MM.1S (cell line): Measurements from ENCODE around the gene HYAL2.

Experiments
- DNase-seq: peaks from one replicate; pipeline ENCODE4 v3.0.0-alpha.2; 2015
- H2AFZ ChIP-seq: fragments of 300-600 bp; sonication (generic); 2 replicates; pipeline ENCODE4 v1.6.0; 2016; ENCODE audit warnings: antibody characterized with exemption, low read length
- H3F3A ChIP-seq: fragments of 300-600 bp; sonication (generic); 2 replicates; pipeline ENCODE4 v1.6.1; 2016; ENCODE audit warnings: mild to moderate bottlenecking, antibody characterized with exemption, low read length, moderate library complexity, mixed read lengths; ENCODE audit not compliant: insufficient read depth
- H3K27ac ChIP-seq: fragments of 300-600 bp; sonication (generic); 2 replicates; pipeline ENCODE4 v1.5.1; 2016; ENCODE audit warnings: mild to moderate bottlenecking, low read length
- H3K27me3 ChIP-seq: fragments of 300-600 bp; sonication (generic); replicated peaks from 2 replicates; pipeline ENCODE4 v1.6.0; 2016; ENCODE audit warnings: low read length; ENCODE audit not compliant: insufficient read depth
- H3K36me3 ChIP-seq: fragments of 300-600 bp; sonication (generic); replicated peaks from 2 replicates; pipeline ENCODE4 v1.6.1; 2016; ENCODE audit warnings: mild to moderate bottlenecking, low read length, mixed read lengths; ENCODE audit not compliant: insufficient read depth
- H3K4me1 ChIP-seq: fragments of 300-600 bp; sonication (generic); 2 replicates; pipeline ENCODE4 v1.6.1; 2016; ENCODE audit warnings: low read length, mixed read lengths
- H3K4me2 ChIP-seq: fragments of 300-600 bp; sonication (generic); 2 replicates; pipeline ENCODE4 v1.6.0; 2016; ENCODE audit warnings: low read depth, low read length
- H3K4me3 ChIP-seq: fragments of 300-600 bp; sonication (generic); 2 replicates; pipeline ENCODE4 v1.5.1; 2016; ENCODE audit warnings: low read length, mixed read lengths
- H3K79me2 ChIP-seq: fragments of 300-600 bp; sonication (generic); 2 replicates; pipeline ENCODE4 v1.6.1; 2016; ENCODE audit warnings: mixed run types, low read length, mixed read lengths
- H3K9ac ChIP-seq: fragments of 300-600 bp; sonication (generic); 2 replicates; pipeline ENCODE4 v1.6.1; 2016; ENCODE audit warnings: low read length, mixed read lengths
- H3K9me2 ChIP-seq: fragments of 300-600 bp; sonication (generic); replicated peaks from 2 replicates; pipeline ENCODE4 v1.6.1; 2016; ENCODE audit warnings: mild to moderate bottlenecking, low read length, mixed read lengths; ENCODE audit not compliant: insufficient read depth
- H3K9me3 ChIP-seq: fragments of 300-600 bp; sonication (generic); replicated peaks from 2 replicates; pipeline ENCODE4 v1.6.1; 2016; ENCODE audit warnings: mild to moderate bottlenecking, low read length, mixed read lengths; ENCODE audit not compliant: insufficient read depth
- H4K20me1 ChIP-seq: fragments of 300-600 bp; sonication (generic); 2 replicates; pipeline ENCODE4 v1.6.1; 2016; ENCODE audit warnings: mild to moderate bottlenecking, low read length, moderate library complexity, mixed read lengths; ENCODE audit not compliant: insufficient read depth
- CTCF ChIP-seq: fragments of 300-600 bp; sonication (generic); IDR thresholded peaks from 2 replicates; pipeline ENCODE4 v1.5.1; 2016; ENCODE audit warnings: antibody characterized with exemption, low read length, mixed read lengths
- EZH2 ChIP-seq: fragments of 300-600 bp; sonication (generic); optimal IDR thresholded peaks from 2 replicates; pipeline ENCODE3; 2017; ENCODE audit warnings: low read depth, mild to moderate bottlenecking, antibody characterized with exemption, low read length, mixed read lengths
- EZH2phosphoT487 ChIP-seq: fragments of 300-600 bp; sonication (generic); IDR thresholded peaks from 2 replicates; pipeline ENCODE4 v1.6.1; 2018; ENCODE audit warnings: antibody characterized with exemption, low read length

HYAL2 gene

DNA sequence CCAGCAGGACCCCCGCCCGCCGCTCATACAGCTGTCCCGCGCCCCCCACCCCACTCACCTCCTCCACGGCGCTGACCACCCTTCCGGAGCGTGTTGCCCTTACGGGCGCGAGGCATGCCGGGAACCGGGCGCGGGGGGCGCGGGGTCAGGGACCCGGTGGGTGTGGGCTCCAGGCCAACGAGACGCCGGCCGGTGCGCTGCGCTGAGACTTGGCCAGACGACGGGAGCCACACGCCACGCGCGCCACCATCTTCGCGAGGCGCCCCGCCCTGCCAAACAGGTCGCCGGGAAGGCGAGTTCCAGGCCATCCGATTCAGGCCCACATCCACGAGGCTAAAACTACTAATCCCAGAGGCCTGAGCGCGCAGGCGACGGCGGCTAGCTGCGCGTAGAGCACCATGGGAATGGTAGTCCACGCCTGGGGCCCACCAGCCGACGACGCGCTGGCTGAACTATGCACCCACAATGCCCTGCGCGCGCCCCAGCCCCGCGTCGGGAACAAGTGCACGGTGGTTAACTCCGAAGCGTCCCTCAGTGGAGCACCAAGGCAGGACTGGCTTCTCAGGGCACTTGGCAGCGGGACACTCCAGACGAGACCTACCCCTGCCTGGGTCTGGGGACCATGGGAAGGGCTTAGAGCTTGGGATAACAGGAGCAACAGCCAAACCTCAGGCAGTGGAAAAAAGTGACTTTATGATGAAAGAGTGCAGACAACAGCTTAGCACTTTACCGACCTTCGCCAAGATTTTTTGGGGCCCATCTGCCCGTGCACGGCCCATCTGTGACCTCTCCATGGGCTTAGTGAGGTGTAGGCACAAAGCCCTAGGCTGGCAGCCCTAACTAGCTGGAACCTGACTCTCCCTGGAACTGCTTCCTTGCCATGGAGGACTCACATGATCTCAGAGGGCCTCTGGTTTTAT lies 30.1 kb downstream of the HYAL2 start, which contains the start of gene IFRD2:
Gene IFRD2 (minus strand): TSS at position 271 of the 920 bp plus-strand sequence. CDS start 155 bp downstream, at position 116.
- peak within 1 kb of the TSS; percentile 95 for H3K9ac ChIP-seq
- no peaks in the 10 kb centered on the region for H3K9me3 ChIP-seq
- no peaks in the 10 kb centered on the region for H3F3A ChIP-seq
- no peaks in the 10 kb centered on the region for H4K20me1 ChIP-seq
- H3K9me2 ChIP-seq = no peaks in the 10 kb centered on the region
- peak within 1 kb of the TSS; percentile 100 for H3K4me3 ChIP-seq
- DNase-seq = peak; percentile 99
- peak within 1 kb of the TSS; percentile 82 for H2AFZ ChIP-seq
- H3K4me1 ChIP-seq = peaks cover 5% of the 10 kb centered on the region; the same call in 1 of the 2 replicates
- peaks cover 40% of the 10 kb centered on the region for H3K79me2 ChIP-seq
- H3K36me3 ChIP-seq = peaks cover 15% of the 10 kb centered on the region
- H3K4me2 ChIP-seq = peak within 1 kb of the TSS; percentile 97
- peak within 1 kb of the TSS; percentile 38; the same call in 1 of the 2 replicates for H3K27ac ChIP-seq
- H3K27me3 ChIP-seq = no peaks in the 10 kb centered on the region
- no peak for TF ChIP-seq CTCF

DNA sequence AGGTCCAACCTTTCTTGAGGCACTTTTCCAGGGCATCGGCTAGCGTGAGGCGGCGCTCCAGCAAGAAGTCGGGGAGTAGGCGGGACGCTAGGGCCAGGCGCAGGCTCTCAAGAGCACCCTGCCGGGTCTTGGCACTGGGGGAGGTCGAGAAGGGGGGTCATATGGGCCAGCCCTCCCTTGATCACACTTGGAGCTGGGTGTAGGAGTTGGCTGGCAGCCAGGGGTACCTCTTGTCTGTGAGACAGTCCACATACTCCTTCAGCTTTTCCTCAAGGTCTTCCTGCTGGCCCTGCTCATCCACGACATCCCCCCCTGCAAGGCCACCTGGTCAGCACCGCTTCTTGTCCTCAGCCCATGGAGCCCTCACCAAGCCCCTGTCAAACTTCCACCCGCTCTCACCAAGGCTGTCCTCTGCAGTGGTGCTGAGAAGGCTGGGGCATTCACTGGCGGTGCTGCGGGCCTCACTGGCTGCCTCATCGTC lies 32.3 kb downstream of the HYAL2 start:
- Histone ChIP-seq H3K36me3 (peaks cover 15% of the 10 kb centered on the region), H4K20me1 (no peaks in the 10 kb centered on the region), H2AFZ (no peak overlapping the region), H3K4me3 (no peak overlapping the region), H3K9me2 (no peaks in the 10 kb centered on the region), H3K27ac (no peak overlapping the region), H3K9ac (no peak overlapping the region), H3K27me3 (no peaks in the 10 kb centered on the region), H3K4me1 (peaks cover 5% of the 10 kb centered on the region; the same call in 1 of the 2 replicates), H3K79me2 (peaks cover 40% of the 10 kb centered on the region), H3K4me2 (peak overlapping the region; percentile 91; the same call in 1 of the 2 replicates), H3K9me3 (no peaks in the 10 kb centered on the region), H3F3A (no peaks in the 10 kb centered on the region)
- DNase-seq = no peak
- no peak for TF ChIP-seq EZH2phosphoT487
- TF ChIP-seq CTCF = no peak
- TF ChIP-seq EZH2 = no peak

- DNase-seq = no peak
- no peak for TF ChIP-seq EZH2phosphoT487
- TF ChIP-seq CTCF = no peak
- no peak for TF ChIP-seq EZH2
Measured at GRCh38 chr3:50289130-50289529, 33.4 kb downstream of the HYAL2 start.

More at GRCh38 chr3:50289130-50289529, 33.4 kb downstream of the HYAL2 start:
- no peaks in the 10 kb centered on the region for H4K20me1 ChIP-seq
- no peaks in the 10 kb centered on the region for H3F3A ChIP-seq
- no peak overlapping the region for H3K27ac ChIP-seq
- H3K4me2 ChIP-seq = no peak overlapping the region
- H3K9me2 ChIP-seq = no peaks in the 10 kb centered on the region
- no peak overlapping the region for H2AFZ ChIP-seq
- no peak overlapping the region for H3K4me3 ChIP-seq
- H3K27me3 ChIP-seq = no peaks in the 10 kb centered on the region
- H3K36me3 ChIP-seq = peaks cover 15% of the 10 kb centered on the region
- no peak overlapping the region for H3K9ac ChIP-seq
- no peaks in the 10 kb centered on the region for H3K9me3 ChIP-seq
- peaks cover 40% of the 10 kb centered on the region for H3K79me2 ChIP-seq
- H3K4me1 ChIP-seq = peaks cover 5% of the 10 kb centered on the region; the same call in 1 of the 2 replicates
